HT-29 (cell line): ENCODE data around the gene OR6A2. TPM values are rescaled to one million over a fixed set of nuclear protein-coding genes. Genes with fewer than 3 reads are reported as not detected.

ENCODE experiments used
- DNase-seq: peaks from one replicate; pipeline ENCODE4 v3.0.0-alpha.2; 2015; ENCODE audit warnings: low spot score
- total RNA-seq: library from RNA; depleted of rRNA; stranded (reverse); fragments of >200 nt; shearing (Covaris generic); gene quantifications from 2 replicates; pipeline ENCODE4 v1.2.3, GENCODE V29; 2014; rRNA removed

The OR6A2 gene
- total RNA-seq, 1 experiment from 2014 or later, result 0.23 TPM

DNA sequence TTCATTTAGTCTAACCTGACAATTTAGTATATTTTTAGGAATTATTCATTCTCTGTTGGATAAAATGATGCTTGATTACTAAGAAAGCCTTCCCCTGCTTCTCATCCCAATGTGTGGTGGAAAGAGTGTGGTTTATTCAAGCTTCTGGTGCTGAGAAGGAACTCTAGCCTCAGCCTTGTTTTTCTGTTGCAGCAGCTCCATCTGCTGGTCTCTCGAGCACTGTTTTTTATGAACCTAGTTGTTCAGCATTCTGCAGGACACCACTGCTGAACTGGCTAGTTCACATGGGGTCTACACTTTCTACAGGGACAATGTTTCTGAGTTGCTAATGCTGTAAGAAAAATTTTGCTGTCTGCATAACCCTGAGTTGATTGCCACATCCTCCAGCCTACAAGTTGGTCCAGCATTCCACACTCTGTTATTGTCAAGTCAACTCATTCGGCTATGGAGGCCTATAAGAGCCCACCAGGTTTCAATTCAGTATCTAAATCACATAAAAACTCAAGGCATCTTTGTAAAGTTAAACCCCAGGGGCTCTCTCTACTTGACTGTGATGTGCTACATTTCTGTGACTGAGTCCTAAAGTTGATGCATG, 42.0 kb downstream of the OR6A2 start:
- peak; percentile 66 for DNase-seq

DNA sequence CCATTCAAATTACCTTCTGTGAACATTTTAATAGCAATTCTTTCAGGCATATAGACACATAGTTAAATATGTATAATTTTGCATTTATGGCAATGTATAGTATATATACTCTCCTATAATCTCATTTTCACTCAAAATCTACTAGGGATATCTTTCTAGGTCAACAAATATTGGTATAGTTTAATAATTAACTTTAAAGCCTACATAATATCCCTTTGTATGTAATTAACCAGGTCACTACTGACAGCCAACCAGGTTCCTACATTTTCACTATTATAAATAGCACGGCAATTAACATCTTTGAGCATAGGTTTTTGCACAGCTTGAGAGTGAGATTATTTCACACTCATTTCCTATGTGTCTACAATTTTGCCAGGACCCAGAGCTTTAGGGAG, 43.5 kb downstream of the OR6A2 start:
- DNase-seq, result no peak

DNA sequence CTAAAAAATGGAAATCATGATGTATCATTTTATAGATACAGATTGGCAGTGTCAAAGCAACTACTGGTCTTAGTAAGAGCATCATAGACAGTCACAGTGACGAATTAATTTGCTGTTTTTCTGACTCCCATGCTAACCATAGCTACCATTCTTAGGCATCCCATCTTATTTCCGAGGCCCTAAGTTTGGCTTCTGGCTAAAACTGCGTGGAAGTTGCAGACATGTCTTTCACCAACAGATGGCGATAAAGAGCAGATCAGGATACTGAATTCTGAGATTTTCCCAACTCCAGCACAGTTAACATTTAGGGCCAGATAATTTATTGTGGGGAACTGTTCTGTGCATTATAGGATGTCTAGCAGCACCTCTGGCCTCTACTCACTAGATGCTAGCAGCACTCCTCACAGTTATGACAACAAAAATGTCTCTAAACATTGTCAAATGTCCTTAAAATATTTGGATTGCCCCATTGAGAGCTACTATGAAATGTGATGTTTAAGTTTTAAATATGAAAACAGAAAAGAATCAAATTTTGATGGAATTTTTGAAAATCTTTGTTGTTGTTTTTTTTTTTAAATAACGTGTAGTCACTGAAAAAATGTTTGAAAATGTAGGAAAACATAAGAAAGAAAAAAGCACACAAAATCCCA, 44.1 kb downstream of the OR6A2 start:
- DNase-seq, result peak; percentile 75

DNA sequence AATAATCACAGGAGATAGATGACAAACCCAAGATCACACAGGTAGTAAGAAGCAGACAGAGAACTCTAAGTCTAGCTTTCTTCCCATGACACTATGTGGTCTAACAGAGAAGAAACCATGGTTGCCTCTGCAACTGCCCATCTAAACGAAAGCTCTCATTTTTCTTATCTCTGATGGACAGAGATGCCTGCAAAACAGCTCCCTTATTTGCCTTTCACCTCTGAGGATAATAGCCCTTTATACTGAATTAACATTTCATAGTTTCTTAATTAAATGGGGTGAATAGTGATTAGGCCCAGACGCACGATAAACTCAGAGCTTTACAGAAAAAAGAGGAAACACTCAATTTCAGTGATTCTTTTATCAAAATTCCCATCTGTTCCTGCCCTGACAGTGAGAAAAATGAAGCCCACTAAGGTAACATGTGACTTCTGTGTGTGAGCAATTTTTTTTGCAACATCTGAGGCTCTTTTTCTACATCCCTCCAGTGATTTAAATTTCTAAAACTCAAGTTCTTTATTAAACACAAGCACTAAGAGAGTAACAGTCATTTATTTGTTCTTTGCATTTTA, 52.3 kb downstream of the OR6A2 start:
- no peak for DNase-seq

DNA sequence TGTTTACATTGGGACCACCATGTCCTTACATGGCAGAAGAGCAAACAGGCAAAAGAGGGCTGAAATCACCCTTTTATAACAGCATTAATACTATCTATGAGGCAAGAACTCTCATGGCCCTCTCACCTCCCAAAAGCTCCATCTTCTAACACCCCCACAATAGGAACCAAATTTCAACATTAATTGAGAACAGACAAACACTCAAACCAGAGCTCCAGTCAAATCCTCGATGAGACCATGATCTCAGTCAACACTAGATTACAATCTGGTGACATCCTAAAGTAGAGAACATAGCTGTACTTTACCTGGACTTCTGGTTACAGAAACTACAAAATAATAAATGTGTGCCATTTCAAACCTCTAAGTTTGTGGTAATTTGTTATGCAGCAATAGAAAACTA, 52.9 kb downstream of the OR6A2 start:
- no peak for DNase-seq

DNA sequence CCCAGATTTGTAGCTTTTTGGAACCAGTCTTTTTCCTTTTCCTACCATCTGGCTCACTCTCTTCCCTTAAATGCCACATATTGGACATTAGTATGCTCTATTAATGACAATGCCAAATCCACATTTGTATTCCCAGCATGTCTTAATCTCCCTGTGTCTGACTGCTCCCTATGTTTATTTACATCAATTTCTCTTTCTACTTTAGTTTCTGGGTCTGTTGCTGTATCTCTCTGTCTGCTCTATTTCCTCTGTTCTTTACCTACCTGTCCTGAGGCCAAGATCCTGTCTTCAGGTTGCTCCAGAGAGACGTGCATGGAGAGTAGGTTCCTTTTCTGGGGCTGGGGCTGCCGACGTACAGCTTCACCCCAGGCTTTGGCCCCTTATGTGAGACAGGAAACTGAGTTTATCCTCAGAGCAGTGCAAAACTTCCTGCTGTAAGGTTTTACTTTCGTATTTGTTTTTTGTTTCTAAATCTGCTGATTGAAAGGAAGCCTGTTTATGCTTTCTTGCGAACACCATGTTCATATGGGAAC, 53.3 kb downstream of the OR6A2 start:
- no peak for DNase-seq

DNA sequence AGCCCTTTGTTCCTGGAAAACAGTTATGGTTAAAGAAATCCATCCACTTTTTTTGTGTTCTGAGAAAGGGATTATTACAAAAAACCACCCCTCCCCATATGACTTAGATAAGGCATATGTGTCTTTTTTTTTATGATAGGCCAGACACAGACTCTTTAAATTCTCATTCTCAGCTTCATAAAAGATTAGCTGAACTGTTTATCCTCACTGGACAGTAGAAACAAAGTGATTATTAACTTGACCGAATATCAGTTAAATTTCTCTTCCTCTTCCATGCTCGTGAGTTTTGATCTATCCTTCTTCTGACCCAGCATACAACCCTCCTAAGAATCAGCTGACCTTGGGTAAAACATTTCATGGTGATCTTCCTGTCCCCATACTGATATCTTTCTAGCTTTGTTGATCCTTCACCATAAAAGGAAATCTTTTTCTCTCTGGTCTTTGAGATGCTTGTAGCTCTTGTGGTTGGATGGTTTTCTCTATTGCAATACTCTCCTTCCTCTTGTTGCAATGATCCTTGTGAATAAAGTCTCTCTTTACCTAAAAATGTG, 53.9 kb downstream of the OR6A2 start:
- no peak for DNase-seq

DNA sequence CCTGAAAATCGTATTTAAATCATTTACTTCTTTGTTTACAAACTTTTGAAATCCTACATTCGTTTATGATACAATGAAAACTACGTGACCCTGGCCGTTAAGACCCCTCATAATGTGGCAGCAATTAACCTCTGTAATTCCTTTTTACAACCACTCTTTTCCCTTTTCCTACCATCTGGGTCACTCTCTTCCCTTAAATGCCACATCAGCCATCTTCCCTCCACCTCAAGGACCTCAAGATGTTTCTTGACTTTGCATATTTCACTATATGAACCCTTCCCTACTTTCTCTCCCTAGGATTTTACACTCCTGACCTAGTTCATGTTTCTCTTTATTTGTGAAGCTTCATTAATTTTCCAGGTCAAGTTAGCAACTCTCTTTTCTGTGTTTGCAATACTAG, 54.5 kb downstream of the OR6A2 start:
- DNase-seq, result no peak

DNA sequence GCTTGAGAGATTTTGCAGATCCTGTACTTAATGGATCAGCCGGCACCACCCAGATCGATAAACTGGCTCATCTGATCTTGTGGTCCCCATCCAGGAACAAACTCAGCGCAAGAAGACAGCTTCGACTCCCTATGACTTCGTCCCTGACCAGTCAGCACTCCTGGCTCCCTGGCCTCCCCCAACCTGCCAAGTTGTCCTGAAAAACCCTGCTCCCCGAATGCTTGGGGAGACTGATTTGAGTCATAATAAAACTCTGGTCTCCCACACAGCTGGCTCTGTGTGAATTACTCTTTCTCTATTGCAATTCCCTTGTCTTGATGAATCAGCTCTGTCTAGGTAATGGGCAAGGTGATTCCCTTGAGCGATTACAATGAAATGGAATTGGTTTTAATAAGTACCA, 57.2 kb downstream of the OR6A2 start:
- no peak for DNase-seq

Other genes with a start within 250 kb of the OR6A2 start
- 21.4 TPM in 2 replicates for gene RRP8, start 196.1 kb downstream of the OR6A2 start, total RNA-seq
- 150 and 151 TPM in 2 replicates for gene ILK, start 195.9 kb downstream of the OR6A2 start, total RNA-seq
- 189 and 243 TPM in 2 replicates for gene TAF10, start 187.5 kb downstream of the OR6A2 start, total RNA-seq
- 40.7 and 52.3 TPM in 2 replicates for gene TPP1, start 180.3 kb downstream of the OR6A2 start, total RNA-seq
- 0.05 and 0.18 TPM in 2 replicates for gene DCHS1, start 143.9 kb downstream of the OR6A2 start, total RNA-seq
- 94.8 and 99.8 TPM in 2 replicates for gene MRPL17, start 116.3 kb downstream of the OR6A2 start, total RNA-seq
- 0.15 and 0.16 TPM in 2 replicates for gene OR2AG2, start 27.7 kb downstream of the OR6A2 start, total RNA-seq
- not detected in 2 replicates for gene OR2AG1, start 16.7 kb downstream of the OR6A2 start, total RNA-seq
- gene OR10A5, start 46.0 kb upstream of the OR6A2 start, total RNA-seq, result not detected in 2 replicates
- not detected in 2 replicates for gene OR10A2, start 63.4 kb upstream of the OR6A2 start, total RNA-seq
- gene OR10A4, start 76.9 kb upstream of the OR6A2 start, total RNA-seq, result not detected in 2 replicates
- 0.37 TPM in 1 of 2 replicates, not detected in the other for gene OR2D2, start 92.8 kb upstream of the OR6A2 start, total RNA-seq
- not detected in 2 replicates for gene OR2D3, start 121.3 kb upstream of the OR6A2 start, total RNA-seq
- gene ZNF215, start 126.7 kb upstream of the OR6A2 start, total RNA-seq, result 4.6 and 5.2 TPM in 2 replicates
- 1.8 and 2.5 TPM in 2 replicates for gene ZNF214, start 220.7 kb upstream of the OR6A2 start, total RNA-seq
- not detected in 2 replicates for gene NLRP14, start 220.8 kb upstream of the OR6A2 start, total RNA-seq